Cerebellar nuclear complex (tissue), 1 donor: ENCODE results near the gene PRKCB.

Source experiments
- DNase-seq, 2 experiments: peaks; one replicate each; lab custom pipeline; 2025; lab: John Stamatoyannopoulos, UW

PRKCB gene

DNA sequence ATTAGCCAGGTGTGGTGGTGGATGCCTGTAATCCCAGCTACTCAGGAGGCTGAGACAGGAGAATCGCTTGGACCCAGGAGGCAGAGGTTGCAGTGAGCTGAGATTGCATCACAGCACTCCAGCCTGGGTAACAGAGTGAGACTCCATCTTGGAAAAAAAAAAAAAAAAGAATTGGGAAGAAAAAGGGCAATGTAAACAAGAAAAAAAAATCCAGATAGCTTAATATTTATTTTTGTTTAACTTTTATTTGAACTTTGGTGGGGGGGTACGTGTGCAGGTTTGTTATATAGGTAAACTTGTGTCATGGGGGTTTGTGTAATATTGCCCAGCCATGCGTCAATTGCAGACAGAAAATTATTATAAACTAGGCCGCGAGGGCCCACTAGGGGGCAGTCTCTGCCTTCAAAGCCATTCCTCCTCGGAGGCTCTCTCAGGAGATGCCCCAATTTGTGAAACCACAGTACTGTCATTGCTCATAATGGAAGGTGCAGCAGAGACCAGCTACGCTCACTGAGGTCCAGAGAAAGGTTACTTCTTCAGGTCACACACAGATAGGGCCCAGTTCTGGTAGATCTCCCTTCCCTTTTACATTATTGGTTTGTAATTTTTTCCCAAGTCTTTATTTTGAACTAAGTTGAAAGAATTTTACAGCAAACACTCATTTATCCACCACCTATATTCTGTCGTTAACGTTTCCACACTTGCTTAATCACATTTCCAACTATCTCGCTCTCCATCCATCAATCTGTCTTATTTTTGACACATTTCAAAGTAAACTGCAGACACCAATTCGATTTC is 206.2 kb downstream of the PRKCB start:
- no peak for DNase-seq

DNA sequence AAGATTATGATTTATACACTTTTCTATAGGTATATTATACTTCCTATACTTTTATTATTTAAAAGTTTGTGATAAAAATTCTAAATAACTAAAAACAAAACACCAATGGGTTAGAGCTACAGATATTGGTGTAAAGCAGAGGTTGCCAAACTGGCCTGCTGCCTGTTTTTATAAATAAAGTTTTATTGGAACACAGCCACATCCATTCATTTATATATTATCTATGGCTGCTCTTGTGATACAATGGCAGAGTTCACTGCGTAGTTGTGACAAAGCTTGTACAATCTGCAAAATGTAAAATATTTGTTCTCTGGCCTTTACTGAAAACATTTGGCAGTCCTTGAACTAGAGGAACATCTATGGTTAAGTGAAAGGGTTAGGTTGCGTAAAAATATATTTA is 208.7 kb downstream of the PRKCB start:
- DNase-seq, result no peak

DNA sequence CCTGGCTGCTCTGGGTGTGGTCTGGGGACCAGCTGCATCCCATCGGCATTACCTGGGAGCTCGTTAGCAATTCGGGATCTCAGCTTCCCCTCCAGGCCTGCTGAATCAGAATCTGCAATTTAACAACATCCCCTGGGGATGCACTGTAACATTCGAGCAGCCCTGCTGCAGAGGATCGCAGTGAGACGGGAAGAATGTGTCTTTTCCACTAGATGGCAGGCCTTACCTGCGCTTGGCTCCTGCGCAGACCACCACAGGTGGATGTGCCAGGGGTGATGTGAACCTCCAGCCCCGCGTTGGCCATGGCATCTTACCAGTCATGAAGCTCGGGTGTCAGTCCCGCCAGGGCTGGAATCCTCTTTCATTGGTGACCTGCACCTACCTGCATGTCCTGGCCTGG is 209.9 kb downstream of the PRKCB start:
- DNase-seq, result no peak

DNA sequence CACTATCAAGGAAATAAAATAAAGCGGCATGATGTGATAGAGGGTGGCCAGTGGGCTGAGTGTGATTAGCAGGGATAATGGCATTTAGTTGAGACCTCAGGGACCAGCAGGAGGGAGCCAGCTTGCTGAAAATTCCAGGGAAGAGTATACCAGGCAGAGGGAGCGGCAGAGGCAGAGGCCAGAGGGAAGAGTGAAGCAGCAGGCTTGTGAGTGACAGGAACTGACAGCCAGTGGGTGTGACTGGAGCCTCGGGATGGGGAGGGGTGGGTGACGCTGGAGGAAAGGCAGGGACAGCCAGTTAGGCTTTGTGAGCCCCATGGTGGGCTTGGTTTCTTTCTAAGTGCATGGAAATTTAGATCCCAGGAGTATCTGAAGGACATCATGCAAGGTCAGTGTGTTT is 210.7 kb downstream of the PRKCB start:
- no peak for DNase-seq

DNA sequence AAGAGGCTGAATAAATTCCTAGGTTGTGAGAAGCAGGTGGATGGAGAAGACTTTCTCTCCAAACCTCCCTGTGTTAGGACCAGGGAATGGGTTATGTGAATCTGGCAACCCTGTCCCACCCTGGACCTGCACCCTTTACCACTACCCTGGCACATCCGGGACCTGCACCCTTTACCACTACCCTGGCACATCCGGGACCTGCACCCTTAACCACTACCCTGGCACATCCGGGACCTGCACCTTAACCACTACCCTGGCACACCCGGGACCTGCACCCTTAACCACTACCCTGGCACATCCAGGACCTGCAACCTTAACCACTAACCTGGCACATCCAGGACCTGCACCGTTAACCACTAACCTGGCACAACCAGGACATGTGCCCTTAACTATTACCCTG is 213.3 kb downstream of the PRKCB start:
- no peak for DNase-seq

DNA sequence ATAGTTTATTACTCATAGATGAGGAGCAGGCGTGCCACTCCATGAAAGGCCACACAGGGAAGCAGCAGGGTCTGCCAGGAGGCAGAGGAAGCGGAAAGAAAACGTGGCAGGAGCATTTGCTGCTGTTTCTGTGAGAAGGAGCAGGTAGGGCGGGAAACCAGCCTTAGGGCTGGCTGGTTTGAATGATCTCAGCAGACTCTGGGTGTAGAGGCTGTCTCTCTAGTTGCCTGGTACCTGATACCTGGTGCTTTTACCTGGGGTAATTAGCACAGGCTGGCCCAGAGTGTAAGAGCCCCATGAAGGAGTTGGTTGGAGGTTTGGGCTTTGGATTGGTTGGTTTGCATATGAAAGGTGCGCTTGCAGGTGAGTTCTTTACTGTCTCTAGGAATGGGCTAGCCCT is 215.3 kb downstream of the PRKCB start:
- no peak for DNase-seq

DNA sequence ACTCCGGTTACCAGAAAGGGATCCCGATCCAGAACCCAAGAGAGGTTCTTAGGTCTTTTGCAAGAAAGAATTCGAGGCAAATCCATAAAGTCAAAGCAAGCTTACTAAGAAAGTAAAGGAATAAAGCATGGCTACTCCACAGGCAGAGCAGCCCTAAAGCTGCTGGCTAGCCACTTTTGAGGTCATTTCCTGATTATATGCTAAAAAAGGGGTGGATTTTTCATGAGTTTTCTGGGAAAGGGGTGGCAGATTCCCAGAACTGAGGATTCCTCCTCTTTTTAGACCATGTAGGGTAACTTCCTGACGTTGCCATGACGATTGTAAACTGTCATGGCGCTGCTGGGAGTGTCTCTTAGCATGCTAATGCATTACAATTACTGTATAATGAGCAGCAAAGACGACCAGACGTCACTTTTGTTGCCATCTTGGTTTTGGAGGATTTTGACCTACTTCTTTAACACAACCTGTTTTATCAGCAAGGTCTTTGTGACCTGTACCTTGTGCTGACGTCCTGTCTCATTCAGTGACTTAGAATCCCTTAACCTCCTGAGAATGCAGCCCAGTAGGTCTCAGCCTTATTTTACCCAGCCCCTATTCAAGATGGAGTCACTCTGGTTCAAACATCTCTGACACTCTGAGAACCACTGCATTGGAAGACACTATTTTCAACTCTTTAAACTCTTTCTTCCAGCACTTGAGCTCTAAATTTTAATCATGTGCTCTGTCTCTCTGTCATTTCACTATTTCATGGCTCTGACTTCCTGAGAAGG is 216.7 kb downstream of the PRKCB start:
- no peak for DNase-seq

DNA sequence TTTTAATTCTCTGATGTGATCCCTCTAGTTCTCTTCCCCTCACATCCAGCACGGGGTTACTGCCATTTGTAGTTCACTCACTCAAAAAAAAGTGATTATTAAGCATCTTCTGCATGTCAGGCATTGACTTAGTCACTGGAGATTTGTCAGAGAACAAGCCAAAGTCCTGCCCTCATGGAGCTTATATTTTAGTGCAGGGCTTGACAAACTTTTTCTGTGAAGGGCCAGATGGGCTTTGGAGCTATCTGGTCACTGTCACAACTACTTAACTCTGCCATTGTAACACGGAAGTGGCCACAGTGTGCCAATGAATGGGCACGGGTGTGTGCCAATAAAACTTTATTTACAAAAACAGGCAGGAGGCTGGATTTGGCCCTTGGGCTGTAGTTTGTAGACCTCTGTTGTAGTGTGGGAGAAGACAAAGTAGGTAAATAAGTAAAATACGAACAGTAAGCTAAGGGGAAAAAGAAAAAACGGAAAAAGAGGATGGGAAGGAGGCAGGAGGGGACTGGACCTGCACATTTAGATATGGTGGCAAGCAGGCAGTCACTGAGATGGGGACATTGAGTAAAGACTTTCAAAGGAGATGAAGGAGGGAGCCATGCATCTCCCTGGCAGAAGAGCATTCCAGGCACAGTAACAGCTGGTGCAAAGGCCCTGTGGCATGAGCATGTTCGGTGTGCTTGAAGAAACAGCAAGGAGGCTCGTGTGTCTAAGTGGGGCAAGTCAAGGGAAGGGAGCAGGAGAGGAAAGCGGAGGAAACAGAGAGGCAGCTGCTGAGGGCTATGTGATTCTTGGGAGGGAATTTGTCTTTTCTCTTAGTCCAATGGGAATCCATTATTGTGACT is 217.5 kb downstream of the PRKCB start:
- no peak for DNase-seq

DNA sequence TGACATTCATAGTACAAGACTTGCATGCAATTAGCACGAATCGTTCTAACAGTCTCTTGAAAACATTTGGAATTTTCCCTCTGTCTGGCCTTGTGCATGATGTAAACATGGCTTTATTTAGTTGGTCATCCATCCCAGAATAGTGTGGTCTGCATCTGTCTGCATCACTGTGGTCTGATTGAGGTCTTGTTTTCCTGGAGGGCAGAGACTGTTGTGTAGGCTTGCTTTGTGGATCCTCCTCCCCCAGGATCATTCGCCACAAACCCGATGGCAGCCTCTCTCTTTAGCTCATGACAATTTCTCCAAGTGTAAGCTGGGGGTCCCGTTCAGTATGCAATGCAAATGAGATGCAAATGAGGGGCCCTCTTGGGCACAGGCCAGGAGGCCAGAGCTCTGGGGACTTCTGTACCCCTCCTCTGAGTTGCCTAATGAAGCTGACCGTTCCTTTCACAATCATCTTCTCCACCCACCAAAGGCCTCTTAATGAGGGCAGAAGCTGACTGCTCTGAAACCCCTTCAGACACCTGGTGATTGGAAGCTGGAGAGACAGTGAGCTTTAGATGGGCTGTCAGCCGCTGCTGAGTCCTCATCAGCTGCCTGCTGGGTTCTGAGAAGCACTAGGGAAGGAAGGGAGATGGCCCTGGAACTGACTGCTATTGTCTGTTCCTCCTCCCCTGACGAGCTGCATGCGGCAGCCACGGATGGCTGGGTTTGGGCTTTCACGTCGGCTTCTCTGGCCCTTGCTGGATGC is 219.1 kb downstream of the PRKCB start:
- DNase-seq, result no peak

DNA sequence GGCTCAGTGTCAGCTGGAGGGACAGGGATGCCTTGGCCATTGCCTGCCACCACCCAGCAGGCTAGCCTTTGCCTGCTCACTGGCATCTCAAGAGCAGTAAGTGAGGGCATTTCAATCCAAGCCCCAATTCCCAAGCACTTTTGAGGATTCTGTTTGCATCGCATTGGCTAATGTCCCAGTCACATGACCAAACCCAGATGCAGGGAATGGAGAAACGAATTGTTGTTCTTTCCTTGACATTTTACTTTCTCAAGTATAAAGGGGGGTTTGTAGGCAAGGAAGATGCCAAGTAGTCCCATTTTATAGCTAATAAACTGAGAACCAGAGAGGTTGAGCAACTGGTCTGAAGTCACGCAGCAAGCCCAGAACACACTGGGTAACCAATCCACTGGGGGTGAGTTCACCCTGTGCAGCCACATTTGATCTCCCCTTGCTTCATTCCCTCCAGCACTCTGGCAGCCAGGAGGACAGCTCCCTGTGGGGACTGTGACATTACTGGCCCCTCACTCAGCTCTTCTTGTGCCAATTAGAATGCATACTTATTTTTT is 226.6 kb downstream of the PRKCB start:
- no peak for DNase-seq

DNA sequence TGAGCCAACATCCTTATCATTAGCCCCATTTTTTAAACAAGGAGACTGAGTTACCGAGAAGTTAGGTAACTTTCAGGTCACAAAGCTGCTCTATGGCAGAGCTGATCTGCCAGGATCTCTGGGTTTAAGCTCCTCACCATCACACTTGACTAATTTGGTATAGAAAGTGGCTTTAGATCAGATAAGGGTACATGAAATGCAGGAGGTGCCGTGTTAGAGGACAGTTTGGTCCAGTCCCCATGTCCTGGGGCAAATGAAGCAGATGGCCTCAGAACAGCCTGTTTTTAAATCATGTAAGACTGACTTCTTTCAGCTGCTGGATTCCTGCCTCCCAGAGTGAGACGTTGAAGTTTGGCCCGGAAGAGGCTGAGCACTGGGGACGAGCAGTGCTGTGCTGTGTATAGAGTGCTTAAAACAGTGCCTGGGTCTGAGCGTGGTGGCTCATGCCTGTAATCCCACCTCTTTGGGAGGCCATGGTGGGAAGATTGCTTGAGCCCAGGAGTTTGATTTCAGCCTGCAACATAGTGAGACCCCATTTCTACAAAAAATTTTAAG is 233.3 kb downstream of the PRKCB start:
- no peak for DNase-seq

DNA sequence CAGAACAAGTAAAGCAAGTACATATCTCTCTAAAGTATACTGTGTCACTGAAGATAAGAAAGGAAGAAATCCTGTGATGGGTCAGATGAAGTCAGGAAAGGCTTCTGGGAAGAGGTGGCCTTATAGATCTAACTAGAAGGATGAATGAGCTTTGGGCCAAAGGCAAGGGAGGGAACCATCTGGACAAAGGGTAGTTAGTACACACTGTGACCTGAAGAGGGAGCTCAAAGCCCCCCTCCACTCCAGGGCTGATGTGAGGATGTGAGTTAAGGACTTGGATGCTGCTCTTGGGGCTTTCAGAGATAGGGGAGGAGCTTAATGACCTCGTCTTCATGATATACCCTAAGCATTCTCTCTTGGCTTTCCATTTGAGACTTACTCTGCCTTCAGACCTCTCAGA is 235.1 kb downstream of the PRKCB start:
- DNase-seq, result no peak

DNA sequence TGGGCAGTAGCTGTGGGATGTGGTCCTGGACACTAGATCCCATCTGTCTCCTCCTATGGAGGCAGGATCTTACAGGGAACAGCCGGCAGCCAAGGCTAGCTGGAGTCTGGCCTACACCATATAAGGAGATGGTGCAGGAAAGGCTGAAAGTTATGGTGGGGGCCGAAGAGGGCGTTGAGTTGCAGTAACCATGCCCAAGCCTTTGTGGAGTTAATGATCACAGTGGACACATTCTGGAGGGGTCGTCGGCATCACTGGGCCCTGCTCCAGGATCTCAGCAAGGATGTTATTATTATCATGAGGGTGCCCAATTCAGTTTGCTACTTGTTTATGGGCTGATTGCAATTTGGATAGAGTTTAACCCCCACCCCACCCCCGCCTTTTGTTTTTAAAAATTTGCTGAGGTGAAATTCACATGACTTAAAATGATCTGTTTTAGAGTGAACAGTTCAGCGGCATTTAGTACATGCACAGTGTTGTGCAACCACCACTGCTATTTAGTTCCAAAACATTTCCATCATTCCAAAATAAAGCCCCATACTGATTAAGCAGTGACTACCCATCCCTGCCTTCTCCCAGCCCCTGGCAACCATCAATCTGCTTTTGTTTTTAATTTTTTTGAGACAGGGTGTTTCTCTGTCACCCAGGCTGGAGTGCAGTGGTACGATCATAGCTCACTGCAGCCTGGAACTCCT is 236.0 kb downstream of the PRKCB start:
- no peak for DNase-seq

DNA sequence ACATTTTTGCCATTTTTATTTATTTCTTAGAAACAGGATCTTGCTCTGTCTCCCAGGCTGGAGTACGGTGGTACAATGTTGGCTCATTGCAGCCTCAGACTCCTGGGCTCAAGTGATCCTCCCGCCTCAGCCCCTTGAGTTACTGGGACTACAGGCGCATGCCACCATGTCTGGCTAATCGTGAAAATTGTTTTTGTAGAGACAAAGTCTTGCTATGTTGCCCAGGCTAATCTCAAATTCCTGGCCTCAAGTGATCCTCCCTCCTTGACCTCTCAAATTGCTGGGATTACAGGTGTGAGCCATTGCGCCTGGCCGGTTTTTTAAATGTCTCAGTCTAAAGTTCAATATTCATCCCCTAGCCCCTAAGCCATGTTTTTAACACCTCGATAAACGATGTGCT is 237.5 kb downstream of the PRKCB start:
- no peak for DNase-seq

DNA sequence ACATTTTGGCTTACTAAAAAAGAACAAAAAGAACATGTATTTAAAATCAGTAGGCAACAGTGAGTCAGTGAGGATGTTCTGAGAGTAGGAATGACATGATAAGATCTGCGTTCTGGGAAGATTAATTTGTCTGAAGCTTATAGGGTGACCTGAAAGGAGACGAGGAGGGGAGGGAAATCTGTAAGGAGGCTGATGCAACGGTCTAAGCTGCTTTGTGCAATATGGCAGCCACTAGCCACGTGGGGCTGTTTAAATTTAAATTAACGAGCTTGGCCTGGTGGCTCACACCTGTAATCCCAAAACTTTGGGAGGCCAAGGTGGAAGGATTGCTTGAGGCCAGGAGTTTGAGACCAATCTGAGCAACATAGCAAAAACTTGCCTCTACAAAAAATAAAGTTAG is 238.8 kb downstream of the PRKCB start:
- DNase-seq, result no peak

DNA sequence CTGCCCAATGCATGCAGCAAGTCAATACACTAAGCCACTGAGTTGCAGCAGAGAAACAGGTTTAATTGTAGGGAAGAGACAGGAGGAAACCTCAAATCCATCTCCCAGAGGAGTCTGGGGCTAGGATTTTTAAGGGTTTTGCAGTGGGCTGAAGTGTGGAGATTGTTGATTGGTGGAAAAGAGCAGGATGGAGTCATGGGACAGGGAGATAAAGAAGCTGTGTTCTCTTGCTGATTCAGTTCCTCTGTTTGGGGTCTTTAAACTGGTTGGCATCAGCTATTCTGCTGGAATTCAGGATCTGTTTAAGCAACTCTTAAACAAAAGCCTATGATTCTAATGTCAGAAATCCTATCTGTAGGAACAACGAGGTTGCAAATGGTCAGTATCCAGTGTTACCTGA is 239.5 kb downstream of the PRKCB start:
- DNase-seq, result no peak

DNA sequence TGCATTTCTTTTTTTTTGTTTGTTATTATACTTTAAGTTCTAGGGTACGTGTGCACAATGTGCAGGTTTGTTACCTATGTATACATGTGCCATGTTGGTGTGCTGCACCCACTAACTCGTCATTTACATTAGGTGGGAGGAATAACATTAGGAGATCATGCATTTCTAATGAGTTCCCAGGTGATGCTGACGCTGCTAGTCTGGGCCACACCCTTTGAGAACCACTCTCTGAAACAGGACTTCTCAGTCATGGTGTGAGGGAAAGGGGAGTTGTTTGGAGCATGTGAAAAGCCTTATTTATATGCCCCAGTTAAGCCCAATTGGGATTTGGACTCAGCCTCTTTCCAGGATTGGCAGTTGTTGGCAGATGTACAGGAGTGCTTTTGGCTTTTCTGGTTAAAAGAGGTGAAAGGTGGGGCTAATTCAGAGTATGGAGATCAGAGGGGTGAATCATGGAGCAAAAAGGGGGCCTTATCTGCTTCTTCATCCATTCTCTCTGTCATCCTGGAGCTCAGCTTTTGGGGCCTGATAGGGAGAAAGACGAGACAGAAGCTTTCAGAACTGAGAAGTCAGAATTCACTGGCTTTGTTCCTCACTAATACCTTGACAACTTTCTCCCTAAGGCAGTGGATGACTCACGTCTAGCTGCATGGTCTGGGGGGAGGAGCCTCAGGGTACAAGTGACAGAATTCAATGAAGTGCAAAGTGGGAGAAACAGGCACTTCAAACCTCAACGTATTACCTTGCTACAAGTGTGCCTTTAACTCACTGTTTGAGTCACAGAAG is 240.3 kb downstream of the PRKCB start:
- DNase-seq, result no peak

DNA sequence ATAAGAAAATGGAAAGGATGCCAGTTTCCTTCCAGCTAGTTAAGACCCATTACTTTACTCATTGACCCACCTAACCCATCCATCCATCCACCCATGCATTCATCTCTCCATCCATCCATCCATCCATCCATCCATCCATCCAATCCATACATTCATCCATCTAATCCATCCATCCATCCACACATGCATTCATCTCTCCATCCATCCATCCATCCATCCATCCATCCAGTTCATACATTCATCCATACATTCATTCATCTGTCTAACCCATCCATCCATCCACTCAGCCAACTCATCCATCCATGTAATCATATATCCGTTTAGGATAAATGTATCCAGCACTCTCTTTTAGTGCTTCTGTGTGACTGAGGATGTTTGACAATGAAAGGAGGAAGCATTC is 241.5 kb downstream of the PRKCB start:
- DNase-seq, result no peak

DNA sequence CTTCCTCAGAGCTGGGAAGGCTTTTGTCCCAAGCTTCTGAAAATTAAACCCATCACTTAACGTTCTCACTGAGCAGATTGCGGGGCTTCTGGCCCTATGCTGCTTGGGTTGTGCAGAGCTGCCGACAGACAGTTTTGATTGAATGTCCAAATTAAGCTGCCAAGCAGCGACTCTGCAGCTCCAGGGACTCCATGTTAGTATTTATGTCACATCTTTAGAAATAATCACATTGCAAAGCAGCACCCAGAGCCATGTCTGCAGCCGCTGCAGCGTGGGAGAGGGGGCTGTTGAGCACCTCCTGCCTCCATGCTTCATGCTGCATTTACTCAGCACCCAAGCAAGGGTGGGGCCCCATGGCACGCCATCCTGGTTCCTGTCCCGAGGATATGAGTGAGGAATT is 242.2 kb downstream of the PRKCB start:
- DNase-seq, result no peak

DNA sequence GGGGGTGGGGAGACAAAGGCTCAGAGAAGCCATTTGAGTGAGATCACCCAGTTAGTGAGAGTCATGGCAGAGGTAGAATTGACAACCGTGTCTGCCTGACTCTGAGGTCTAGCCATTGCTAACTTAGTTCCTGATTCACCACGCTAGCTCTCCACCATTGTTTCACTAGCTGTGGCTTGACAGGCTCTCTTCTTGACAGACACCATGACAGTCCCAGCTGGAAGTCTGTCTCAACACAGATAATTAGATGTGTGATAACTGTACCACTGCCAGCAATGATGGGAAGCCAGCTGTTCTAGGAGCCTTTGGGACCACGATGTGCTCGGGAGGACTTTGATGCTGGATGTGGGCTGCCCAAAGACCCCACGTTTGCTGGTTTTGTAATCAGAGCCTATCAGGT is 249.9 kb downstream of the PRKCB start:
- DNase-seq, result no peak
